ENCODE data around the gene VCX2.

GRCh38 chrX:8201896-8202331 is 30.8 kb upstream of the VCX2 start:
- TF ChIP-seq CTCF (IDR thresholded peaks at IDR 0.05; ENCODE audit: insufficient read depth, low read length): no peak
- TF ChIP-seq POLR2AphosphoS5 (IDR thresholded peaks at IDR 0.05; ENCODE audit: low read depth): no peak
- TF ChIP-seq SPI1 (IDR thresholded peaks at IDR 0.05; ENCODE audit: borderline replicate concordance, low read depth): no peak
- TF ChIP-seq GABPA (IDR thresholded peaks at IDR 0.05; ENCODE audit: low read depth): no peak

All from HL-60 (cell line).